ENCODE results near the gene MTFP1.

- TF ChIP-seq CTCF (conservative IDR thresholded peaks at IDR 0.05; ENCODE audit: low read depth in 2 of 2) = no peak
- TF ChIP-seq EZH2phosphoT487 (IDR thresholded peaks at IDR 0.05; ENCODE audit: unreplicated experiment) = no peak
- no peak for TF ChIP-seq POLR2AphosphoS5 (IDR thresholded peaks at IDR 0.05; ENCODE audit: low read depth)
Observed at GRCh38 chr22:30457981-30458380, 32.4 kb downstream of the MTFP1 start.

Measured in GM23338 (cell line).